Measurements from ENCODE around the gene OR1F1. TPM values are rescaled to one million over a fixed set of nuclear protein-coding genes. Genes with fewer than 3 reads are reported as not detected.

Gene OR1F1
- total RNA-seq, 4 donors from 2014 or later, result not detected

DNA sequence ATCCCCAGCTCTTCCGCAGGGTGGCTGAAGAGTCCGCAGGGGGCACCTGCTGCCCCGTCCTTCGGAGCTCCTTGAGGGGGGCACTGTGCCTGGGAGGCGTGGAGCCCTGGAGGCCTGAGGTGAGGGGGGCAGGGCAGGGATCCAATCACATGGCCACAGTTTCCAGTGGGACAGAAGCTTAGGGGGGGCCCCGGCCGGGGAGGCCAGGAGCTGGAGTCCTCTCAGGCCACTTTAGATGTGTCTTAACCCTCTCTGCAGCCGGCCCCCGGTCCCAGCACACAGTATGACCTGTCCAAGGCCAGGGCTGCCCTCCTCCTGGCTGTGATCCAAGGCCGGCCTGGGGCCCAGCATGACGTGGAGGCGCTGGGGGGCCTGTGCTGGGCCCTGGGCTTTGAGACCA lies 42.3 kb upstream of the OR1F1 start:
- in situ Hi-C loops (cut with MboI; ENCODE audit: low sequenced_read_pairs in 4 of 4) (no loop called here), intact Hi-C loops (cut with DNase I; ENCODE audit: low total_unique reads) (loop anchor here (10.0 kb wide), 1 partner anchor 261 kb away; the partner anchor contains the start of gene FLYWCH2)
- Histone ChIP-seq H3K27me3 (peaks cover 0 to 2% (median 1%) of the 10 kb centered on the region in 3 donors), H3K4me3 (no peak overlapping the region), H3K4me1 (peaks cover 39 to 52% of the 10 kb centered on the region in 2 donors), H3K9me3 (no peaks in the 10 kb centered on the region), H3K27ac (no peak overlapping the region), H3K36me3 (peaks cover 0 to 8% of the 10 kb centered on the region in 2 donors)
- ATAC-seq, result no peak
- TF ChIP-seq POLR2A (IDR thresholded peaks at IDR 0.05) (no peak), CTCF (IDR thresholded peaks at IDR 0.05 in 4 of 5, conservative IDR thresholded peaks at IDR 0.05 in 1 of 5) (no peak)
- no peak for DNase-seq

GRCh38 chr16:3147046-3147756 lies 40.8 kb upstream of the OR1F1 start:
- ATAC-seq (no peak), DNase-seq (no peak)
- Histone ChIP-seq H3K27ac (no peak overlapping the region), H3K4me3 (no peak overlapping the region), H3K4me1 (peaks cover 37 to 43% of the 10 kb centered on the region in 2 donors), H3K9me3 (no peaks in the 10 kb centered on the region), H3K27me3 (peaks cover 3 to 16% (median 11%) of the 10 kb centered on the region in 3 donors), H3K36me3 (no peaks in the 10 kb centered on the region)
- intact Hi-C loops (cut with DNase I; ENCODE audit: low total_unique reads), result loop anchor here (10.0 kb wide), 1 partner anchor 262 kb away; the partner anchor contains the start of gene FLYWCH2
- TF ChIP-seq CTCF (IDR thresholded peaks at IDR 0.05 in 4 of 5, conservative IDR thresholded peaks at IDR 0.05 in 1 of 5), result no peak
- TF ChIP-seq POLR2A (IDR thresholded peaks at IDR 0.05), result no peak
- in situ Hi-C loops (cut with MboI; ENCODE audit: low sequenced_read_pairs in 4 of 4), result no loop called here

- in situ Hi-C loops (cut with MboI; ENCODE audit: low sequenced_read_pairs in 4 of 4), result no loop called here
- intact Hi-C loops (cut with DNase I; ENCODE audit: low total_unique reads), result loop anchor here (10.0 kb wide), 1 partner anchor 263 kb away; the partner anchor contains the start of gene FLYWCH2
- H3K4me3 ChIP-seq, result no peak overlapping the region
- TF ChIP-seq CTCF (IDR thresholded peaks at IDR 0.05 in 4 of 5, conservative IDR thresholded peaks at IDR 0.05 in 1 of 5) (no peak), POLR2A (IDR thresholded peaks at IDR 0.05) (no peak)
- no peaks in the 10 kb centered on the region for H3K36me3 ChIP-seq
- no peaks in the 10 kb centered on the region for H3K9me3 ChIP-seq
- H3K4me1 ChIP-seq, result peaks cover 32 to 38% of the 10 kb centered on the region in 2 donors
- ATAC-seq (no peak), DNase-seq (no peak)
- H3K27me3 ChIP-seq, result peaks cover 3 to 21% (median 11%) of the 10 kb centered on the region in 3 donors
- no peak overlapping the region for H3K27ac ChIP-seq
Measured at GRCh38 chr16:3147757-3148104, 40.3 kb upstream of the OR1F1 start.

DNA sequence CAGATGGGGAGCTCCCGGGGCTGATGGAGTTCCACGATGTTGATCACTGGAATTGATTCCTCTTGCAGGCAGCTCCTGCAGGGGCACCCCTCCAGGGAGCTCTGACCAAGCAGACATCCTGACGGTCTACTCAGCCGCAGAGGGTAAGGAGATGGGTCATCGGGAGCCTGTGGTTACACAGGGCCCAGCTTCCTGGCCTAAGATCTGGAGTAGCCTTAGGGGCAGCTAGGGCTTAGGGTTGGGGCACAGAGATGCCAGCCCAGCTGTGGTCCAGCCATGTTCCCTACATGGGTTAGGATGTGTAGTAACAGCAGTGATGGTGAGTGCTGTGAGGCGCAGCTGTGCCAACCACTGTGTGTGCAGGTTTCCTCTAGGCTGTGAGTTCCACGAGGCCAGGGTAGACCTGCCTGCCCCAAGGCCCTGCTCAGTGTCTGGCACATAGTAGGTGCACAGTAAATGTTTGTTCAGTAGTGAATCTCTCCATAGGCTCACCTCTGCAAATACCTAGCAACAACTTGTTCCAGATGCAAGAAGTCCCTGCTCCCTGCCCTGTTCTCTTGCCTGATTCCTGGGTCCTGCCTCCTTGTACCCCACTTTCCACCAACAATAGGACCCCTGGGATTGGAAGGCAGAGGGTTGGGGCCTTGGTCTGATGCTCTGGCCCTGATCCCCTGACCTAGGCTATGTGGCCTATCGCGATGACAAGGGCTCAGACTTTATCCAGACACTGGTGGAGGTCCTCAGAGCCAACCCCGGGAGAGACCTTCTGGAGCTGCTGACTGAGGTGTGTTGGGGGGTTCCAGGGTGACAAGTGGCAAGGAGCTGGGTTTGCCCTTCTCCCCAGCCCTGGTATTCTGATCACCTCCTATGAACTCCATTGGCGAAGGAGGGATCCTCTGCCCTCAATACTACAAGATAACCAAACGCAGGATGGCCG lies 39.5 kb upstream of the OR1F1 start:
- H3K27me3 ChIP-seq, result peaks cover 8 to 22% (median 11%) of the 10 kb centered on the region in 3 donors
- intact Hi-C loops (cut with DNase I; ENCODE audit: low total_unique reads), result loop anchor here (10.0 kb wide), 1 partner anchor 264 kb away; the partner anchor contains the start of gene FLYWCH2
- H3K27ac ChIP-seq, result no peak overlapping the region
- TF ChIP-seq POLR2A (IDR thresholded peaks at IDR 0.05), result no peak
- no peak for TF ChIP-seq CTCF (IDR thresholded peaks at IDR 0.05 in 4 of 5, conservative IDR thresholded peaks at IDR 0.05 in 1 of 5)
- DNase-seq, result no peak
- no peaks in the 10 kb centered on the region for H3K36me3 ChIP-seq
- ATAC-seq, result no peak
- no peak overlapping the region for H3K4me3 ChIP-seq
- peaks cover 25 to 32% of the 10 kb centered on the region in 2 donors for H3K4me1 ChIP-seq
- no peaks in the 10 kb centered on the region for H3K9me3 ChIP-seq
- in situ Hi-C loops (cut with MboI; ENCODE audit: low sequenced_read_pairs in 4 of 4), result no loop called here
